Hematopoietic multipotent progenitor cell treated with erythropoietin and hydrocortisone succinate and interleukin-3 and kit ligand, for 4 days (in vitro differentiated cells): ENCODE data around the gene SBK3.
"Not testable (repeated sequence)": the region's sequence is repeated elsewhere in the genome, so short reads cannot be mapped to it uniquely, and the experiment has no call there.

Experiments used
- DNase-seq: peaks from one replicate; pipeline ENCODE4 v3.0.0-alpha.2; 2015

Gene SBK3

DNA sequence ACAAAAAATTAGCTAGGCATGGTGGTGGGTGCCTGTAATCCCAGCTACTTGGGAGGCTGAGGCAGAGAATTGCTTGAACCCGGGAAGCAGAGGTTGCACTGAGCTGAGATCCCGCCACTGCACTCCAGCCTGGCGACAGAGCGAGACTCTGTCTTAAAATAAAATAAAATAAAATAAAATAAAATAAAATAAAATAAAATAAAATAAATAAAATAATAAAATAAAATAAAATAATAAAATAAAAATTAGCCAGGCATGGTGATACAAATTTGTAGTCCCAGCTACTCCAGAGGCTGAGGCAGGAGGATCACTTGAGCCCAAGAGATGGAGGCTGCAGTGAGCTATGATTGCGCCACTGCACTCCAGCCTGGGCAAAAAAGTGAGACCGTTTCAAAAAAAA lies 28.6 kb upstream of the SBK3 start:
- not testable (repeated sequence) for DNase-seq

DNA sequence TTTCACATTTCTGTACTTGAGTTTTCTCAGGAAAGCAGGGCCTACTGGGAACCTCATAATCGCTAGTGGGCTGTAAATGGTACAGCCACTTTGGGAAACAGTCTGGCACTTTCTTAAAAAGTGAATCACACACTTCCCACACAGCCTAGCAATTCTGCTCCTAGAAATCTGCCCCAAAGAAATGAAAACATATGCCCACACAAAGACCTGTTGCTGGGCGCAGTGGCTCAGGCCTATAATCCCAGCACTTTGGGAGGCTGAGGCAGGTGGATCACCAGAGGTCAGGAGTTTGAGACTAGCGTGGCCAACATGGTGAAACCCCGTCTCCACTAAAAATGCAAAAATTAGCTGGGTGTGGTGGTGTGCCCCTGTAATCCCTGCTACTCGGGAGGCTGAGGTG lies 24.1 kb upstream of the SBK3 start:
- not testable (repeated sequence) for DNase-seq

DNA sequence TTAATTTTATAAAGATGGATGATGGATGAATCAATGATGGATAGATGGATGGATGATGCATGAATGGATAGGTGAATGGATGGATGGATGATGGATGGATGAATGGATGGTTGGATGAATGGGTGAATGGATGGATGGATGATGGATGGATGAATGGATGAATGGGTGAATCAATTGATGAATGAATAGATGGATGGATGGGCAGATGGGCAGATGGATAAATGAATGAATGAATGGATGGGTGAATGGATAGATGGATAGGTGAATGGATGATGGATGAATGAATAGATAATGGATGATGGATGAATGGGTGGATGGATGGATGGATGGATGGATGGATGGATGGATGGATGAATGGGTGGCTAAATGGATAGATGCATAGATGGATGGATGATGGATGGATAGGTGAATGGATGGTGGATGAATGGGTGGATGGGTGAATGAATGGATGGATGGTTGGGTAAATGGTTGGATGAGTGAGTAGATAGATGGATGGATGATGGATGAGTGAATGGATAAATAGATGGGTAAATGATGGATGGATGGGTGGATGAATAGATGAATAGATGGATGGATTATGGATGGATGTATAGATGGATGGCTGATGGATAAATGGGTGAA lies 22.5 kb upstream of the SBK3 start:
- DNase-seq, result no peak

DNA sequence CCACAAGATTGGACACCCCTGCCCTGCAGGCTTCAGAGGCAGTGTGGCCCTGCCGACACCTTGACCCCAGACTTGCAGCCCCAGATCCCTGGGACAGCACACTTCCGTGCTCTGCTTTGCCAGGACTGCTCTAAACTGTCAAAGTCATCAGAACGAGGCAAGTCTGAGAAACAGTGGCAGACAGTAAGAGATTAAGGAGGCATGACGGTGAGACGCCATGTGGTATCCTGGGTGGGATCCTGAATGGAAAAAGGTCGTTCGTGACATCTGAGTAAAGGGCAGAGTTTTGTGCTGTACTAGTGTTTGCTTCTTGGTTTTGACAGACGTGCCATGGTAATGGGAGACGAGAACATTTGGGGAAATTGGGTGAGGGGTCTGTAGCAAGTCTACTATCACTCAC lies 21.5 kb upstream of the SBK3 start:
- DNase-seq, result no peak

DNA sequence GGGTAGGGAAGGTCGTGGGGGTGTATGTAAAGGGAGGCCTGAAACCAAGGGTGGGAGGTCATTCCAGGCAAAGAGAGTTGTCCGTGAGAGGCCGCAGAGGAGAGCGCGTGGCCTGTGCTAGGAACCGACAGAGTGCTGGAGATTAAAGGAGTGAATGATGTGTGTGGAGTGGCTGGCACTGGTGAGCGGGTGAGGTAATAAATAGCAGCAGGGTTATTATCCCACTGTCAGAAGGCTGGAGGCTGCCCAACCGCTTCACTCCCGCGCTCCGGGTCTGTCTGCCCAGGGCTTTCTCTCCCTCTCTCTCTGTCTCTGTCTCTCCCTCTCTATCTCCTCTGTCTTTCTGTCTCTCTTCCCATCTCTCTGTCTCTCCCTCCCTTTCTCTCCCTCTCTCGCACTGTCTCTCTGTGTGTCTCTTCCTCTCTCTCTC lies 17.9 kb upstream of the SBK3 start:
- DNase-seq, result no peak

DNA sequence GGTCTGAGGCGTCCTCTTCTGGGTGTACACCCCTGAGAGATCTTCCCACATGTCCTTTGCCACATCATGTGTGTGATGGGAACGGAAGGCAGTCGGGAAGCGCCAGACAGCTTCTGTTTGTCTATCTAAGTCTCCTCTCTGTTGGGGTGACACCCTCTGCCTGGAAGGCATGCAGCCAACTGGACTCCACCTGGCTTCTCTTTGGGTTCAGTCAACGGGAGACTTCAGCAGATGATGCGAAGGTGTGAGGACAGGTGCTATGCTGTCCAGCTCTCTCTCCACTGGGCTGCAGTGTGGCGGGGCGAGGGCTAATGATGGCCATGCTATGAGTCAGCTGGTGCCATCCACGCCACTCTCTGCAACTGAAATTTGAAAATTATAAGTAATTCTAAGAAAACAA lies 14.3 kb upstream of the SBK3 start:
- no peak for DNase-seq

DNA sequence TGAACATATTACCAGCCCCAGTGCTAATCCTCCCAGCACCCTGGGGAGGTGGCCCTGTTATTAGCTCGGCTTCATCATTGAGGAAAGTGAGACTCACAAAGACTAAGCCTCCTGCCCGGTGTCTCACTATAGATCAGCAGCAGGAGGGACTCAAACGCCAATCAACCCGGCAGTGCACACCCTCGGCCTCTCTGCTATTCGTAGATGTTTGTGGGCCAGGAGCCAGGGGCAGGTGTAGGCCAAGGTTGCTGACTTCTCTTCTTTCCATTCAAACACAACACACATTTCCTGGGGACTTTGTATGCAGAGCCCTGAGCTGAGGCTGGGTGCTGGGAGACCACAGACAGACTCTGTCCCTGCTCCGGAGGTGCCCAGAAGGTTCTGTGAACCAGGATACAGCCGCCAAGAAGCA lies 9.4 kb upstream of the SBK3 start:
- DNase-seq, result no peak

DNA sequence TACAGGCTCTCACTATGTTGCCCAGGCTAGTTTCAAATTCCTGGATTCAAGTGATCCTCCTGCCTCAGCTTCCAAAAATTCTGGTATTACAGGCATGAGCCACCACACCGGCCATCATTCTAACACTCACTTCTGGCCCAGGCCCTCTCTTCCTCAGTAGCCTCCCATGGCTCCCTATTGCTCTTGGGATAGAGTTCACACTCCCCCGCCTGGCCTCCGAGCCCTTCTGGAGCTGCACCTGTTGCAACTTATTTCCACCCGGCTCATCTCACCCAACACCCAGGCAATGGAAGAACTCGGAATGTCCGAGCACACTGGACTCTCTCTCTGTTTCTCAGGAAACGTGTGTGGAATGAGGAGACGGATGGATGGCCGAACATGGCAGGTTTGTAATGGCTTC lies 9.0 kb upstream of the SBK3 start:
- DNase-seq, result no peak

DNA sequence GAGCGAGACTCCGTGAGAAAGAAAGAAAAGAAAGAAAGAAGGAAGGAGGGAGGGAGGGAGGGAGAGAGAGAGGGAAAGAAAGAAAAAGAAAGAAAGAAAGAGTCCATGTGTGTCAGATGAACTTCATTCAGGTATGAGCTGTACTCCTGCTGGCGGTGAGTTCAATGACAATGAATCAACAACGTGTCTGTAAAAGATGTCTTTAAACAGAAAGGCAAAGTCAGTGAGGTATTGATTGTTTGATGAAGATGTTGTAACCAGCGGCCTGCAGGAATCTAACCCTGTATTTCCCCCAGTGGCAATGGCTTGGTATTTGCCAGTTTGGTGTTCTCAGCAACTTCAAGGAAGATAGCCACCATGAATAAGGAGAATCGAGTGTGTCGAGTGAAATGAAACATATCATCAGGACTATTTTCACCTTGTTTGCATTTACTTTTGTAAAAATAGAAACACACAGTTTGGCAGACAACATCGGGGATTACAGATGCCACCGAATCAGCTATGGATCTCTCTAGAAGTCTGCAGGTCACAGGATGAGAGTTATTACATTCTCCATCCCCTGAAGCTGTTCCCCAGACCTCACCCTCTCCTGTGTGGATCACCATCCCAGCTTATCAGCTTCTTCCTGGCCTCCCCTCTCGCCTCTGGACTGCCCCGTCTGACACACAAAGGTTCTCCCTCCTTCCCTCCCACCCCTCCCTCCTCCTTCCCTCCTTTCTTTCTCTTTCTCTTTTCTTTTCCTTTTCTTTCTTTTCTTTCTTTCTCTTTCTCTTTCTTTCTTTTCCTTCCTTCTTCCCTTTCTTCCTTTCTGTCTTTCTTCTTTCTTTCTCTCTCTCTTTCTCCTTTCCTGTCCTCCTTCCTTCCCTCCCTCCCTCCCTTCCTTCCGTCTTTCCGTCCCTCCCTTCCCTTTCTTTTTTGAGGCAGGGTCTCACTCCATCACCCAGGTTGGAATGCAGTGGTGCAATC lies 8.2 kb upstream of the SBK3 start:
- no peak for DNase-seq

DNA sequence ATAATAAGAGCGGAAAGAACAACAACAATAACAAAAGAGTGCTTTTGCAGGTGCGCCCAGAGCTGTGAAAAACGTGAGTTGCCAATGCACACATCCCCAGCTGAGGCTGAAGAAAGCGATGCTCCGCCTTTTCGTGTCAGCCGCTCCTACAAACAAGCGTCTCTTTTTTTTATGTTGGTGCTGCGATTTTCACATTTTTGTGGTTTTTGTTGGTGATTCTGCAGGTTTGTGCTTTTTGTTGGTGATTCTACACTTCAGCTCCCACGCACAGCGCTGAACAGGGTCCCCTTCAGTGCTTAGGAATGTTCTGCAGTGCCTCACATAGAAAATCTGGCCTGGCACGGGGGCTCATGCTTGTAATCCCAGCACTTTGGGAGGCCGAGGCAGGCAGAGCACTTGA lies 7.3 kb upstream of the SBK3 start:
- DNase-seq, result no peak

DNA sequence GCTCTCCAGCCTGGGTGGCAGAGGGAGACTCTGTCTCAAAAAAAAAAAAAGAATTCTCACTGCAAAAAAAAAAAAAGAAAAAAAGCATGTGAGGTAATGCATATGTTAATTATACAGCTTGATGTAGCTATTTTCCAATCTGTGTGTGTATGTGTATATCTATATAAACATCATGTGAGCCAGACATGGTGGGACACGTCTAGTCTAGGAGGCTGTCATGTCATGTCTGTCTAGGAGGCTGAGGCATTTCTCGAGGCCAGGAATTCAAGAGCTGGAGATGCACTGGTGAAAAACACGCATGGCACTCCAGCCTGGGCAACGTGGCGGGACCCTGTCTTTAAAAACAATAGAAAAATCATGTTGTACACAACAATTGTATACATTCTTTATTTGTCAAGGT lies 6.9 kb upstream of the SBK3 start:
- DNase-seq, result no peak

DNA sequence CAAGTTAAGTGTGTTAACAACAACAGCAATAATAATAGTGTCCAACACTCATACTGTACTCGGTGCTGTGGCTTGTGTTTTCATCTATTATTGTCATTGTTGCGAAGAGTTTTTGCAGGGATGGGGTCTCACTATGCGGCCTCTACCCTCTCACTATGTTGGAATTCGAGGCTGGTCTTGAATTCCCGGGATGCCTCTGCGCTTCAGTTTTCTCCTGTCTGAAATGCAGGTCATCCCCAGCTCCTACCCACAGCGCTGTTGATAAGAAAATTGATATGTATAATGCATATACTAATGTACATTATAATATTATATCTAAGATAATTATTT lies 4.9 kb upstream of the SBK3 start:
- DNase-seq, result no peak

DNA sequence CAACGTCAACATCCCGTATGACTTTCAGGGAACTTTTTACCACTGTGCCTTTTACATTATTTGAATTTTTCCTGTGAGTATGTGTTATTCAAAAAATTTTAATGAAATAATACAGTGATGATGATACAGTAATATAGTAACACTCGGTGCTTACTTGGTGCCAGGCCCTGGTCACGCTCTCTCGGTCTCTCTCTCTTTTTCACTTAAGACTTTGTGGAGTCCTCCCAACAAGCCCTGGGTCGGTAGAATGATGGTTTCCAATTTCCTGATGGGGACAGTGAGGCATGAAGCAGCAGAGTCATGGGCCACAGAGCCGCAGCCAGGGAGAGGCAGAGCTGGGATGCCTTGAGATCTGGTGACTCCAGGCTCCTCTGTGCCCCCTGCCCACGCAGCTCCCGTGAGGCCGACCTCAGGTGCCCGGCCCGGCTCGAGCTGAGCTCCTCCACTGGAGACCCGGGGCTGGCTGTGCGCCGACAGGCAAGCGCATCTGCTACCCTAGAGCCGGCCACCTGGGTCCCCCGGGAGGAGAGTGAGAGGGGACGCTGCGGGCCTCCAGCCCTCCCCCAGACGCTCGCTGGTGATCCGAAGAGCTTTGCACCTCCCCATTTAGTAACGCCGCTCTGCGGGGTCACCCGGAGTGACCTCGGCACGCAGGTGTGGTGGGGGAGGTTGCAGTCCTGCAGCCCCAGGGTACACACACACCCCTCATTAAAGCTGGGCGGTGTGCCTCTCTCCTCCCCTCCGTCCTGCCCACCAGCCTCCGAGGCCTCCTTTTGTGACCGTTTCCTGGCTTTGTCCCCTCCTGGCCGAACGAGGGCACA lies 4.4 kb upstream of the SBK3 start:
- no peak for DNase-seq

DNA sequence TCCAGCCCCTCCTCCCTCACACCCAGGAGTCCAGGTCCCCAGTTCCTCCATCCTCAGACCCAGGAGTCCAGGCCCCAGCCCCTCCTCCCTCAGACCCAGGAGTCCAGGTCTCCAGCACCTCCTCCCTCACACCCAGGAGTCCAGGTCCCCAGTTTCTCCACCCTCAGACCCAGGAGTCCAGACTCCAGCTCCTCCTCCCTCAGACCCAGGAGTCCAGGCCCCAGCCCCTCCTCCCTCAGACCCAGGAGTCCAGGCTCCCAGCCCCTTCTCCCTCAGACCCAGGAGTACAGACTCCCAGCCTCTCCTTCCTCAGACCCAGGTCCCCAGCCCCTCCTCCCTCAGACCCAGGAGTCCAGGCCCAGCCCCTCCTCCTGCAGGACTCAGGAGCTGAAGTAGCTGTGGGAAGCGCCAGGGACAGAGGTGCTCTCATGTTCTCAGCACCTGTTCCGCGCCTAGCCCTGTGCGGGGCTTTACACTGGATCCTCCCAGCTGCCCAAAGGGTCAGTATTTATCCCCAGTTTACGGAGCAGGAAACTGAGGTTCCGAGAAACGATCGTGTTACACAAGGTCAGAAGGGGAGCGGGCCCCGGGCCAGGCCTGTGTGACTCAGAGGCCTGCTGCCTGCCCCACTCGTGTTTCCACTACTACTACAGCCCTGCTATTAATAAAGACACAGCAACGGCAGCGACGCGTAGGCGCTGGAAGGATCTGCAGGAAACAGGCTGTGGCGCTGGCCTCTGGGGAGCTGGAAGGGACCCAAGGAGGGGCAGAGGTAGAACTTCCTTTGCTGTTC lies 1.7 kb upstream of the SBK3 start:
- DNase-seq, result peak; percentile 73

DNA sequence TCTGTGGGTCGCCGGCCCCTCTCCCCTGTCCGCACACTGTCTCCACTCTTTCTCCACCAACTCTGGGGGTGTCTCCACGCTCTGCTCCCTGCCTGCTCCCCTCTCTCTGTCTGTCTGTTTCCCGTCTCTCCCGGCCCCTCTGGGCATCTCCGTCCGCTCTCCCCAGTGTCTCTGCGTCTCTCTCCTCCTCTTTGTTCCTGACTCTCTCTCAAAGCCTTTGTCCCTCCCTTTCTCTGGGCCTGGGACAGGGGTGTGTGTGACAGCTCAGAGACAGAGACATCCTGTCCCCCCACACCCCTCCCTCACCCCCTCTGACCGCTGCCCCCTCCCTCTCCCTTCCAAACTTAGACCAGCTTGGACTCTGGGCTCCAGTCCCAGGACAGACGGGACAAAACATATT lies 668 bp upstream of the SBK3 start:
- no peak for DNase-seq

DNA sequence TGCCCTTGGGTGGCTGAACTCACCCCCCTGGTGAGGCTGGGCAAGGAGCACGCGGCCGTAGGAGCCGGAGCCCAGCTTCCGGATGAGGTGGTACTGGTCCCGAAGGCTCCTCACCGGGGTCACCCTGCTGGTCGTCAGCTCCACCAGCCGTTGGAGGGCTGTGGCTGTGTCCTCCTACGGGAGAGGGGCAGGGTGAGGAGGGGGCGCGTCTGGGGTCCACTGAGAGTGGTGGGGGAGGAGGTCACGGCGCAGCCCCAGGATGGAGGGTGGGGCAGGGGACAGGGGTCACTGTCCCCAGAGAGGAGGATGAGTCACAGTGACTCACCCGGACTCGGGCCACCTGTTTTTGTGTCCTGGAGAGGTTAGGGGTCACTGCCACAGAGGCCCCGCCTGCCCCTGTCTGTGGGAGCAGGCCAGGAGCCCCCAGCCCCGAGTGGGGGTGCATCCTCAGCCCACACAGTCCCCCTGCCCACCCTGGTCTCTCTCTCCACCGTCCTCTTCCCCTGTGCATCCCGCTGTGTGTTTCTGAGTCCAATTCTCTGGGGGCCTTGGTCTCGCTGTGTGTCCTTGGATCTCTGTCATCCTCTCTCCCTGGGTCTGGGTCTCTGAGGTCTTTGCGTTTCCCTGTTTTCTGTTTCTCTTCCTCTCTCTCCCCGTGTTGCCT lies 435 bp downstream of the SBK3 start:
- DNase-seq, result no peak

DNA sequence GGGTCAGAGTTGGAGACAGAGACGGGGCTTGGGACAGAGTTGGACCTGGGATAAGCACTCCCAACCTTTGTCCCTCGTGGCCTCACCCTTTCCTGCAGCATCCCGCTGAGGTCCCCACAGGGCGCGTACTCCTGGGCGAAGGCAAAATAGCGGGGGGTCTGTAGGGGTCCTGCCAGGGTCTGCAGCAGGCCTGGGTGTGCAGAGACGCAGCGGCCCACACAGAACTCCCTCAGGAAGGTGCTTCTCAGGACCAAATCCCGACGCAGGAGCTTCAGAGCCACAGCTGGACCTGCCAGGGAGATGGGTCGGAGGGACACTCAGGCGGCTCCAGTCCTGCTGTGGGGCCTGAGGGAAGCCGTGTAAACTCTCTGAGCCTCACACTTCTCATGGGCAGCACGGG lies 1.3 kb downstream of the SBK3 start:
- DNase-seq, result no peak

DNA sequence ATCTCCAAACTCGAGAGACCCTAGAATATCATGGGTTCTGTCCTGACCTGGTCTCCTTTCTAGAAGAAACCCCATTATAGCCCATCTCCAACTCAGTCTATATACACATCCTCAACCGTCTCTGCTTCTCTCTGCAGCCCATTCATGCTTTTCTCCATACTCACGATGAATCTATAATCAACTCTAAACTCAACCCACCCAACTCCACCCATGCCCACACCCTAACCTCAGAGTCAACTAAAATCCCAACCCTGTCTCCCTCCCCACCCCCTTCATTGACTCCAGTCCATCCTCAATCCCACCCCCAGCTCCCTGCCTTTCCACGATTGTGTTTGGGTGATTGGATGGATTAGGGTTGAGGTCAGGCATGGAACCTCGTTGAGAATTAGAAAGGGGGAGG lies 1.8 kb downstream of the SBK3 start:
- no peak for DNase-seq

DNA sequence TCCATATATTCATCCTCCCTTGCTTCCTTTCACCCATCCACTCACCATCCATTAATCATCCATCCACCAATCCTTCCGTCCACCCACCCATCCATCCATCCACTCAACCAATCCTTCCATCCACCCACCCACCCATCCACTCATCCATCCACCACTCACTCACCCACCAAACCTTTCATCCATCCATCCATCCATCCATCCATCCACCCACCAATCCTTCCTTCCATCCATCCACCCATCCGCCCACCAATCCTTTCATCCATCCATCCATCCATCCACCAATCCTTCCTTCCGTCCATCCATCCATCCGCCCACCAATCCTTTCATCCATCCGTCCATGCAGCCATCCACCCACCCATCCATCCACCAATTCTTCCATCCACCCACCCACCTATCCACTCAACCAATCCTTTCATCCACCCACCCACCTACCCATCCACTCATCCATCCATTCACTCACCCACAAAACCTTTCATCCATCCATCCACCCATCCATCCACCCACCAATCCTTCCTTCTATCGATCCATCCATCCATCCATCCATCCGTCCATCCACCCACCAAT lies 3.0 kb downstream of the SBK3 start:
- no peak for DNase-seq

DNA sequence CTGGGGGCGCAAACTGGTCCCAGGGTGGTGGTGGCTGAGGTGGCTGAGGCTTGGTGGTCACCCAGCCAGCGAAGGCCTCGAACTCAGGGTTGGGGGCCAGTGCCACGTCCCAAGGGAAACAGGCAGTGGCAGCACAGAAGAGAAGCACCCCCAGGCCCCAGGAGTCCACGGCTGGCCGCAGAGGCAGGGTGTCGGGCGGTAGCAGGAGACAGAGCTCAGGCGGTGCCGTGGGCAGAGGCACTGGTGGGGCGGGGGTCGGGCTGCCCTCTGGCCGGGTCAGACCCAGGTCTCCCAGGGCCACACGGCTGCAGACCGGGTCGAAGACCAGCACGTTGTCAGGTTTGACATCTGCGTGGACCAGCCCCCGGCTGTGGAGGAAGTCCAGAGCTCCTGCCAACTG lies 4.3 kb downstream of the SBK3 start:
- DNase-seq, result no peak

DNA sequence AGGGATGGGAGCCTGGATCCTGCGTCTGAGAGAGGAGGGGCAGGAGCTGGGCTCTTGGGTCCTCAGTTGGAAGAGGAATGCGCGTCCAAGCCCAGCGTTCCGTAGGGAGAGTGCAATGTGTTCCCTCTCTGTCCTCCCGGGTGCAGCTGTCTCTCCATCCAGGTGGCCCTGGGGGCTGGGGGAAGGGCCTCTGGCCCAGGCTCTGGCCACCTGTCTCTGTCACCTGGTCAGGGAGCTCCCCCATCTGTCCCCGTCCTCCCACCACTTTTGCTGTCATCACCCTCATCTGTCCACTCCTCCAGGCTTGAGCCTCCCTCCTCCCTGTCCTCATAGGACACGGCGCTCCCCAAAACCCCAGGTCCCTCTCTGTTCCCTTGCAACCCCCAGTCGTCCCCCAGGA lies 4.7 kb downstream of the SBK3 start:
- DNase-seq, result no peak
